Activated T-cell treated with anti-CD3 and anti-CD28 coated beads, Interleukin-2, amount 50 U/mL, for 1 hour (primary cell): ENCODE data around the gene ZNF689.
"Not testable (repeated sequence)": the region's sequence is repeated elsewhere in the genome, so short reads cannot be mapped to it uniquely, and the experiment has no call there.

Experiments
- DNase-seq: peaks from one replicate; pipeline ENCODE4 v3.0.0-alpha.2; 2020

The ZNF689 gene

GRCh38 chr16:30590869-30591268, 19.3 kb downstream of the ZNF689 start:
- DNase-seq, result not testable (repeated sequence)

GRCh38 chr16:30589582-30589981, 20.6 kb downstream of the ZNF689 start:
- not testable (repeated sequence) for DNase-seq

- DNase-seq, result no peak
Measured at GRCh38 chr16:30588651-30589050, 21.5 kb downstream of the ZNF689 start.

GRCh38 chr16:30585400-30586191, 24.6 kb downstream of the ZNF689 start, which contains the start of gene ZNF785:
Gene ZNF785, minus strand, starts transcription at chr16:30585697. Its CDS starts 86 bp downstream, at chr16:30585611.
- DNase-seq, result peak; percentile 87

- no peak for DNase-seq
Measured at GRCh38 chr16:30585022-30585399, 25.2 kb downstream of the ZNF689 start.

GRCh38 chr16:30582611-30583340, 27.4 kb downstream of the ZNF689 start:
- no peak for DNase-seq

GRCh38 chr16:30581457-30581856, 28.7 kb downstream of the ZNF689 start:
- no peak for DNase-seq

GRCh38 chr16:30574678-30575077, 35.5 kb downstream of the ZNF689 start:
- no peak for DNase-seq

GRCh38 chr16:30571445-30572322, 38.5 kb downstream of the ZNF689 start, which contains the start of gene ZNF688:
Gene ZNF688, minus strand, starts transcription at chr16:30571714. Its CDS starts 85 bp downstream, at chr16:30571629.
- peak; percentile 88 for DNase-seq

- no peak for DNase-seq
Measured at GRCh38 chr16:30570636-30571444, 39.3 kb downstream of the ZNF689 start.

GRCh38 chr16:30569746-30570635, 40.2 kb downstream of the ZNF689 start:
- DNase-seq, result no peak

GRCh38 chr16:30569281-30569680, 40.9 kb downstream of the ZNF689 start:
- DNase-seq, result no peak

- DNase-seq, result peak; percentile 46
Measured at GRCh38 chr16:30567991-30568638, 42.1 kb downstream of the ZNF689 start.

- DNase-seq, result peak; percentile 47
Measured at GRCh38 chr16:30567160-30567990, 42.8 kb downstream of the ZNF689 start.

- no peak for DNase-seq
Measured at GRCh38 chr16:30566531-30566930, 43.7 kb downstream of the ZNF689 start.

GRCh38 chr16:30565984-30566383, 44.2 kb downstream of the ZNF689 start:
- DNase-seq, result no peak

- no peak for DNase-seq
Measured at GRCh38 chr16:30565526-30565925, 44.7 kb downstream of the ZNF689 start.

- no peak for DNase-seq
Measured at GRCh38 chr16:30562021-30562420, 48.2 kb downstream of the ZNF689 start.

GRCh38 chr16:30561089-30561816, 48.9 kb downstream of the ZNF689 start:
- peak; percentile 38 for DNase-seq
